GM18520 (cell line): ENCODE results near the gene SRM.
"Not testable (repeated sequence)": the region's sequence is repeated elsewhere in the genome, so short reads cannot be mapped to it uniquely, and the experiment has no call there.

Experiments used
- ATAC-seq: cut with Tn5 transposase; IDR thresholded peaks from one replicate; pipeline ENCODE4 v1.9.1; 2021; ENCODE audit not compliant: unreplicated experiment

SRM gene

DNA sequence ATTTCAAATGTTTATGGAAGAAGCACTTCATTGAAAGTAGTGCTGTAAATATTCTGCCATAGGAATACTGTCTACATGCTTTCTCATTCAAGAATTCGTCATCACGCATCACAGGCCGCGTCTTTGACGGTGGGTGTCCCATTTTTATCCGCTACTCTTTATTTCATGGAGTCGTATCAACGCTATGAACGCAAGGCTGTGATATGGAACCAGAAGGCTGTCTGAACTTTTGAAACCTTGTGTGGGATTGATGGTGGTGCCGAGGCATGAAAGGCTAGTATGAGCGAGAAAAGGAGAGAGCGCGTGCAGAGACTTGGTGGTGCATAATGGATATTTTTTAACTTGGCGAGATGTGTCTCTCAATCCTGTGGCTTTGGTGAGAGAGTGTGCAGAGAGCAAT is 36.6 kb downstream of the SRM start:
- no peak for ATAC-seq

DNA sequence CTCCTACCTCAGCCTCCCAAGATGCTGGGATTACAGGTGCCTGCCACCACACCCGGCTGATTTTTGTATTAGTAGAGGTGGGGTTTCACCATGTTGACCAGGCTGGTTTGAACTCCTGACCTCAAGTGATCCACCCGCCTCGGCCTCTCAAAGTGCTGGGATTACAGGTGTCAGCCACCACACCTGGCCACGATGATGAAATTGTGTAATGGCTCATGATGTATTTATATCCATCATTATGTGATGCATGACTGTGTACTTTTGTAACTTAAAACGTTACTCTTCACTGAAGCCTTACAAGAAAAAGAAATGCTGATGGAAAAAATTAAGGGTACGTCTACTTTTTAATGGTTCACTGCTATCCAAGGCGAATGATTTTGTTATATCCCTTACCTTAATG is 39.8 kb downstream of the SRM start:
- no peak for ATAC-seq

DNA sequence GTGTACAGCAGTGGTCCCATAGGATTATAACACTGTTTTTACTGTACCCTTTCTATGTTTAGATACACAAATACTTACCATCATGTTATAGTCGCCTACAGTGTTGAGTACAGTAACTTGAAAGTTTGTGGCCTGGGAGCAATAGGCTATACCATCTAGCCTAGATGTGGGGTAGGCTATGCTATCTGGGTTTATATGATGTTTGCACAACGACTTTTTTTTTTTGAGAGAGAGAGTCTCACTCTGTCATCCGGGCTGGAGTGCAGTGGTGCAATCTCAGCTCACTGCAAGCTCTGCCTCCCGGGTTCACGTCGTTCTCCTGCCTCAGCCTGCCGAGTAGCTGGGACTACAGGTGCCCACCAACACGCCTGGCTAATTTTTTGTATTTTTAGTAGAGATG is 40.5 kb downstream of the SRM start:
- ATAC-seq: not testable (repeated sequence)

DNA sequence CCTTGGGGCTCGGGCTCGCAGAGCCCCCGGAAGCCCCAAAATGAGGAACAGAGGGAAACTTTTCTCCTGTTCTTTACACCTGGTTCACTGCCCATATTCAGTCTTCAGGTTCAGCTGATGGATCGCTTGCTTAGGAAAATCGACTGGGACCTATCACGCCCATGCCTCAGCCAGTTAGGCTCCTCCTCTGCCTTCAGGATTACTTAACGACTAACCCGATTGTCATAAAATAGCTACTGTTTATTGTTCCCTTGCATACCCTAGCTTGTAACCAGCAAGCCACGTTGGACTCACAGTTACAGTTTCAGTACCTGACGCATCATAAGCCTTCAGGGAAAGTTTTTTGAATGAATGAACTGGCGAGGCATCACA is 46.7 kb downstream of the SRM start:
- ATAC-seq: peak; percentile 8

DNA sequence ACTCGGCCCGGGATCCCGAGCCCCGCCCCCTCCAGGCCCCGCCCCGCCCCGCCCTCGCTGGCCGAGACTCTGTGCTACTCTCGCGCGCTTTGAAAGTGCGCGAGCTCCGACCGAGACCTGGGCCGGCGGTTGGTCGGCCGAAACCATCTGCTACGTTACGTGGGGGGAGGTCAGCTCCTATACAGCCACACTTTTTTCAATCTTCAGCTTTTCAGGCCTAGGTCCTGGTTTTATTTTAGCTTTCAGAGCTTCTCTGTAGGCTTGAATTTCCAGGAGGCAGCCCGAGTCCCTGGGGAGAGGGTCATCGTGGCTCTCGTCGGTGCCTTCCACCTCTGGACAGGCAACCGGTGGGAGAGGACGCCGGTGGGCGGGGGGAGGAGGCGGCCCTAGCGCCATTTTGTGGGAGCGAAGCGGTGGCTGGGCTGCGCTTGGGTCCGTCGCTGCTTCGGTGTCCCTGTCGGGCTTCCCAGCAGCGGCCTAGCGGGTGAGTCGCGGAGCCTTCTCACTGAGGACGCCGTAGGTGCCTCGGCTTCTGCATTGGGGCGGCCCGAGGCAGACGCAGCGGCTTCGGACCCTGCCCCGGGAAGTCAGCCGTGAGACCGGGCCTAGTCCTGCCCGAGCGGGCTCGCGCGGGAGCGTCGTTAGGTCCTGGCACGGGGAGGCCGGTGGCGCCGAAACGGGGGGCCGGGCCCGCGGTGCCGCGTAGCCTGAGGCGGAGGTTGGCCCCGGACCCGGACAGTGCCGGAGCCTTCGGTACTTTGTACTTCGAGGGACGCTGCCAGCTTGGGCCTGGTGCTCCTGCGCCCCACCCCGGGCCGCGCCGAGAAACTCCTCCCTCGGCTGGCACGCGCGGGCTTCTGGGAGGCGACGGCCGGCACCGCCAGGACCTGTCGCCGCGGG is 47.3 kb downstream of the SRM start, which contains the start of gene TARDBP:
TSS of gene TARDBP (plus strand) at position 395 of the 900 bp plus-strand sequence. CDS start 1,074 bp downstream, outside the sequence.
- ATAC-seq: peak; percentile 71
